OCI-LY7 (cell line): ENCODE results near the gene USH2A.

Source experiments
- CTCF ChIP-seq: fragments of 200-600 bp; sonication (generic); conservative IDR thresholded peaks from 2 replicates; pipeline ENCODE4 v1.5.1; 2014; ENCODE audit warnings: mild to moderate bottlenecking, antibody characterized with exemption, low read length, moderate library complexity, mixed read lengths
- EZH2phosphoT487 ChIP-seq: fragments of 200-600 bp; sonication (generic); IDR thresholded peaks from 2 replicates; pipeline ENCODE4 v1.6.1; 2018; ENCODE audit warnings: low read depth, borderline replicate concordance, mild to moderate bottlenecking, mixed run types, antibody characterized with exemption, low read length, moderate library complexity, mixed read lengths

DNA sequence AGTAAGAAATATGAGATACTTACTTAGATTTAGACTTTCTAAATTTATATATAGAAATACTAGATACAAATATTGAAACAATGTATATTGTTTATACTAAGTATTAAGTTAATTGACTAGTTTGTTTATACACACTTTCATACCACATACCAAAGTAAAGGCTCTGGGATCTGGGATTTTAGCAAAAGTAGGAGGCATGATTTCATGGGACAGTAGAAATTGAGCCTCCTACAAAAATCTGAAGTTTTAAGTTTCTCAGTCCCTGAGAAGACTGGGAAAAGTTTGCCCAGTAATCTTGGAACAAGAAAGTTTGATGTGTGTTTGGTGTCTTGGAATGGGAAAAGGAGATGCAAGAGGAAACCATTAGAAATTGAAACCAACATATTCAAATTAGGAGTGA lies 825.3 kb downstream of the USH2A start:
- TF ChIP-seq CTCF, result no peak
- TF ChIP-seq EZH2phosphoT487, result no peak
